Vagina (tissue), 2 donors: ENCODE results near the gene DTD2. TPM values are rescaled to one million over a fixed set of nuclear protein-coding genes. Genes with fewer than 3 reads are reported as not detected.

Experiments used
- DNase-seq, 2 donors: peaks; one replicate each; pipeline ENCODE4 v3.0.0-alpha.2; 2017; ENCODE audit errors: extremely low spot score in 2 of 2
- H3K27ac ChIP-seq: fragments of 200-600 bp; sonication (generic); one replicate; pipeline ENCODE4 v1.5.1; 2019
- H3K27me3 ChIP-seq: fragments of 200-600 bp; sonication (generic); one replicate; pipeline ENCODE4 v1.5.1; 2019
- H3K36me3 ChIP-seq, 2 donors: fragments of 200-600 bp; sonication (generic); one replicate each; pipeline ENCODE4 v1.5.1; 2017 to 2019
- H3K4me1 ChIP-seq: fragments of 200-600 bp; sonication (generic); one replicate; pipeline ENCODE4 v1.5.1; 2019
- H3K4me3 ChIP-seq, 2 donors: fragments of 200-600 bp; sonication (generic); 1 replicate in 1 of 2; 2 replicates in 1 of 2; pipeline ENCODE4 v1.5.1; 2016 to 2019
- H3K9me3 ChIP-seq: fragments of 200-600 bp; sonication (generic); one replicate; pipeline ENCODE4 v1.5.1; 2019
- CTCF ChIP-seq, 3 experiments: fragments of 450-650 bp in 2 of 3; fragments of 200-600 bp in 1 of 3; sonication (generic) in 1 of 3; IDR thresholded peaks; one replicate each; pipeline ENCODE4 v1.5.1; 2017 to 2019; ENCODE audit warnings: antibody characterized with exemption in 3 of 3, mild to moderate bottlenecking in 2 of 3, moderate library complexity in 2 of 3
- POLR2A ChIP-seq, 2 donors: fragments of 450-650 bp; IDR thresholded peaks; one replicate each; pipeline ENCODE4 v1.6.1; 2017; ENCODE audit warnings: antibody characterized with exemption in 2 of 2, mild to moderate bottlenecking in 2 of 2, moderate library complexity in 2 of 2
- POLR2AphosphoS5 ChIP-seq, 2 donors: sonication (generic); formaldehyde crosslinking; IDR thresholded peaks; one replicate each; pipeline ENCODE4 v1.9.0; 2017; ENCODE audit warnings: antibody characterized with exemption in 2 of 2, mild to moderate bottlenecking in 2 of 2, low read depth in 1 of 2; ENCODE audit not compliant: insufficient read depth in 1 of 2
- intact Hi-C: fragments of 100-400 bp; cut with DNase I; formaldehyde crosslinking; loops from one replicate; pipeline ENCODE4 v1.15.1; 2023
- total RNA-seq: library from RNA; depleted of rRNA; stranded (reverse); fragments of >200 nt; gene quantifications from one replicate; pipeline ENCODE4 v1.2.3, GENCODE V29; 2016

DTD2 gene
- total RNA-seq, 1 donor from 2014 or later: 31.7 TPM

GRCh38 chr14:31489691-31490090 lies 32.4 kb upstream of the DTD2 start:
- TF ChIP-seq POLR2AphosphoS5 (IDR thresholded peaks at IDR 0.05; ENCODE audit: insufficient read depth in 1 of 2, low read depth in 1 of 2): no peak
- no peaks in the 10 kb centered on the region for H3K9me3 ChIP-seq
- H3K36me3 ChIP-seq: no peaks in the 10 kb centered on the region
- H3K4me3 ChIP-seq: no peak overlapping the region
- H3K4me1 ChIP-seq: no peaks in the 10 kb centered on the region
- H3K27me3 ChIP-seq: no peaks in the 10 kb centered on the region
- H3K27ac ChIP-seq: no peak overlapping the region
- intact Hi-C loops: no loop called here
- DNase-seq: no peak

GRCh38 chr14:31487886-31488285 lies 30.6 kb upstream of the DTD2 start, which contains the start of gene GPR33:
GPR33 (minus strand) TSS chr14:31488039; CDS start chr14:31483965, 4,074 bp downstream.
- H3K27me3 ChIP-seq: no peaks in the 10 kb centered on the region
- H3K4me3 ChIP-seq: no peak within 1 kb of the TSS
- H3K36me3 ChIP-seq: no peaks in the 10 kb centered on the region
- H3K9me3 ChIP-seq: no peaks in the 10 kb centered on the region
- H3K4me1 ChIP-seq: no peaks in the 10 kb centered on the region
- no peak for DNase-seq
- intact Hi-C loops: no loop called here
- TF ChIP-seq POLR2AphosphoS5 (IDR thresholded peaks at IDR 0.05; ENCODE audit: insufficient read depth in 1 of 2, low read depth in 1 of 2) (no peak), CTCF (IDR thresholded peaks at IDR 0.05) (no peak), POLR2A (IDR thresholded peaks at IDR 0.05) (no peak)
- no peak within 1 kb of the TSS for H3K27ac ChIP-seq

- H3K4me1 ChIP-seq: no peaks in the 10 kb centered on the region
- intact Hi-C loops: no loop called here
Observed at GRCh38 chr14:31486764-31487163, 29.5 kb upstream of the DTD2 start.

GRCh38 chr14:31484754-31485153 lies 27.4 kb upstream of the DTD2 start:
- no peaks in the 10 kb centered on the region for H3K27me3 ChIP-seq
- TF ChIP-seq POLR2A (IDR thresholded peaks at IDR 0.05) (no peak), POLR2AphosphoS5 (IDR thresholded peaks at IDR 0.05; ENCODE audit: insufficient read depth in 1 of 2, low read depth in 1 of 2) (no peak), CTCF (IDR thresholded peaks at IDR 0.05) (no peak)
- H3K4me1 ChIP-seq: no peaks in the 10 kb centered on the region
- H3K27ac ChIP-seq: no peak overlapping the region
- intact Hi-C loops: no loop called here
- DNase-seq: no peak
- no peaks in the 10 kb centered on the region for H3K9me3 ChIP-seq
- H3K36me3 ChIP-seq: no peaks in the 10 kb centered on the region
- no peak overlapping the region for H3K4me3 ChIP-seq

More at GRCh38 chr14:31486764-31487163, 29.5 kb upstream of the DTD2 start:
- Histone ChIP-seq H3K36me3 (no peaks in the 10 kb centered on the region), H3K27ac (no peak overlapping the region), H3K9me3 (no peaks in the 10 kb centered on the region), H3K4me3 (no peak overlapping the region), H3K27me3 (no peaks in the 10 kb centered on the region)
- no peak for DNase-seq
- TF ChIP-seq POLR2AphosphoS5 (IDR thresholded peaks at IDR 0.05; ENCODE audit: insufficient read depth in 1 of 2, low read depth in 1 of 2): no peak
- no peak for TF ChIP-seq POLR2A (IDR thresholded peaks at IDR 0.05)
- TF ChIP-seq CTCF (IDR thresholded peaks at IDR 0.05): no peak

- no peak overlapping the region for H3K27ac ChIP-seq
- intact Hi-C loops: no loop called here
- no peaks in the 10 kb centered on the region for H3K36me3 ChIP-seq
- H3K4me1 ChIP-seq: no peaks in the 10 kb centered on the region
- TF ChIP-seq CTCF (IDR thresholded peaks at IDR 0.05) (no peak), POLR2AphosphoS5 (IDR thresholded peaks at IDR 0.05; ENCODE audit: insufficient read depth in 1 of 2, low read depth in 1 of 2) (no peak)
- no peaks in the 10 kb centered on the region for H3K27me3 ChIP-seq
- H3K9me3 ChIP-seq: no peaks in the 10 kb centered on the region
- no peak for DNase-seq
- no peak overlapping the region for H3K4me3 ChIP-seq
Observed at GRCh38 chr14:31480156-31480555, 22.9 kb upstream of the DTD2 start.
